ENCODE results near the gene OBSCN.

The OBSCN gene

GRCh38 chr1:228277491-228278431 is 69.9 kb downstream of the OBSCN start:
- H3K27ac Mint-ChIP-seq, result no peak overlapping the region
- no peak for DNase-seq
- no peaks in the 10 kb centered on the region for H3K9me3 Mint-ChIP-seq
- peaks cover 6% of the 10 kb centered on the region for H3K36me3 Mint-ChIP-seq (ENCODE audit: insufficient read depth)
- H3K27me3 Mint-ChIP-seq, result no peaks in the 10 kb centered on the region
- H3K4me3 Mint-ChIP-seq, result no peak overlapping the region
- ATAC-seq (replicated peaks), result no peak
- peaks cover 12 to 15% of the 10 kb centered on the region in 2 donors for H3K4me1 Mint-ChIP-seq (ENCODE audit: low read depth in 2 of 2)

DNA sequence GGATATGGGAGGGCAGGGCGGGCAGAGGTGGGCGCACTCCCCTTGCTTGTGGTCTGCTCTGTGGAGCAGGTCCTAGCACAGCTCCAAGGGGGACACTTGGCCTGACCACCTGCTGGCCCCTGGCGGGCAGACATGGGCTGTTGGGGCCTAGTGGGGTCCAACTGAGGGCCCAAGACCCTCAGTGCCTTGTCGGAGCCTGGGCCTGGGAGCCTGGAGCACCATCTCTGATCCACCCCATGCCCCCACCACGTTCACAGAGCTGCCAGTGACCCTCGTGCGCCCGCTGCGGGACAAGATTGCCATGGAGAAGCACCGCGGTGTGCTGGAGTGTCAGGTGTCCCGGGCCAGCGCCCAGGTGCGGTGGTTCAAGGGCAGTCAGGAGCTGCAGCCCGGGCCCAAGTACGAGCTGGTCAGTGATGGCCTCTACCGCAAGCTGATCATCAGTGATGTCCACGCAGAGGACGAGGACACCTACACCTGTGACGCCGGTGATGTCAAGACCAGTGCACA is 70.6 kb downstream of the OBSCN start:
- no peaks in the 10 kb centered on the region for H3K27me3 Mint-ChIP-seq
- no peaks in the 10 kb centered on the region for H3K9me3 Mint-ChIP-seq
- DNase-seq (no peak), ATAC-seq (replicated peaks) (no peak)
- H3K27ac Mint-ChIP-seq, result no peak overlapping the region
- no peak overlapping the region for H3K4me3 Mint-ChIP-seq
- H3K36me3 Mint-ChIP-seq (ENCODE audit: insufficient read depth), result peaks cover 4% of the 10 kb centered on the region
- peaks cover 10 to 12% of the 10 kb centered on the region in 2 donors for H3K4me1 Mint-ChIP-seq (ENCODE audit: low read depth in 2 of 2)

DNA sequence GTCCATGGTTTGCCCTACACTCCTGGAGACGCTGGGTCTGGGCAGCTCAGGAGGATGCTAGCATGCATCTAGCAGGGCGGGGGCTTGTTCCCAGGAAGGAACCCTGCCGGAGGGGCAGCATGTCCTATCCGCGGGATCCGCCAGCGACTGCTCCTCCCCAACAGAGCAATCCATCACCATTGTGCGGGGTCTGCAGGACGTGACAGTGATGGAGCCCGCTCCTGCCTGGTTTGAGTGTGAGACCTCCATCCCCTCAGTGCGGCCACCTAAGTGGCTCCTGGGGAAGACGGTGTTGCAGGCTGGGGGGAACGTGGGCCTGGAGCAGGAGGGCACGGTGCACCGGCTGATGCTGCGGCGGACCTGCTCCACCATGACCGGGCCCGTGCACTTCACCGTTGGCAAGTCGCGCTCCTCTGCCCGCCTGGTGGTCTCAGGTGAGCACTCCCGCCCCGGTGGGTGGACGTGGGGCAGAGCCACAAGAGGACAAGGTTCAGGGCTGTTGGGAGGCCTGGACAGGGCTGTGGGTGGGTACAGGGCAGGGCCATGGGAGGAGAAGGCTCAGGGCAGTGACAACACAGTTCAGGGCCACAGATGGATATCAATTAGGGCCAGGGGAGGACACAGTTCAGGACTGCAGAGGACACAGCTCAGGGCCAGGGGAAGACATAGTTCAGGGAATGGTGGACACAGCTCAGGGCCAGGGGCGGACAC is 71.3 kb downstream of the OBSCN start:
- H3K36me3 Mint-ChIP-seq (ENCODE audit: insufficient read depth), result peaks cover 4% of the 10 kb centered on the region
- DNase-seq, result no peak
- no peak overlapping the region for H3K4me3 Mint-ChIP-seq
- no peaks in the 10 kb centered on the region for H3K9me3 Mint-ChIP-seq
- H3K27ac Mint-ChIP-seq, result no peak overlapping the region
- no peak for ATAC-seq (replicated peaks)
- H3K27me3 Mint-ChIP-seq, result no peaks in the 10 kb centered on the region
- peaks cover 10 to 12% of the 10 kb centered on the region in 2 donors for H3K4me1 Mint-ChIP-seq (ENCODE audit: low read depth in 2 of 2)

DNA sequence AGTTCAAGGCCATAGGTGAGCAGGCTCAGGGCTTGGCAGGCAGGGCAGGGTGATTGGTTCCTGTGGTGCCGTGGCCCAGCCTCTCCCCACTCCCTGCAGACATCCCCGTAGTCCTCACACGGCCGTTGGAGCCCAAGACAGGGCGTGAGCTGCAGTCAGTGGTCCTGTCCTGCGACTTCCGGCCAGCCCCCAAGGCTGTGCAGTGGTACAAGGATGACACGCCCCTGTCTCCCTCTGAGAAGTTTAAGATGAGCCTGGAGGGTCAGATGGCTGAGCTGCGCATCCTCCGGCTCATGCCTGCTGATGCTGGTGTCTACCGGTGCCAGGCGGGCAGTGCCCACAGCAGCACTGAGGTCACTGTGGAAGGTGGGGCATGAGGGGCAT is 71.9 kb downstream of the OBSCN start:
- Mint-ChIP-seq H3K9me3 (no peaks in the 10 kb centered on the region), H3K36me3 (ENCODE audit: insufficient read depth) (peaks cover 4% of the 10 kb centered on the region), H3K27me3 (no peaks in the 10 kb centered on the region), H3K4me1 (ENCODE audit: low read depth in 2 of 2) (peaks cover 7% of the 10 kb centered on the region in 2 donors), H3K27ac (no peak overlapping the region), H3K4me3 (no peak overlapping the region)
- DNase-seq (no peak), ATAC-seq (replicated peaks) (no peak)

- peaks cover 4% of the 10 kb centered on the region for H3K36me3 Mint-ChIP-seq (ENCODE audit: insufficient read depth)
- no peaks in the 10 kb centered on the region for H3K9me3 Mint-ChIP-seq
- no peaks in the 10 kb centered on the region for H3K27me3 Mint-ChIP-seq
- no peak for DNase-seq
- H3K4me1 Mint-ChIP-seq (ENCODE audit: low read depth in 2 of 2), result peaks cover 1 to 3% of the 10 kb centered on the region in 2 donors
- H3K27ac Mint-ChIP-seq, result no peak overlapping the region
- H3K4me3 Mint-ChIP-seq, result no peak overlapping the region
- no peak for ATAC-seq (replicated peaks)
These were observed 72.5 kb downstream of the OBSCN start for GRCh38 chr1:228280106-228280901.

DNA sequence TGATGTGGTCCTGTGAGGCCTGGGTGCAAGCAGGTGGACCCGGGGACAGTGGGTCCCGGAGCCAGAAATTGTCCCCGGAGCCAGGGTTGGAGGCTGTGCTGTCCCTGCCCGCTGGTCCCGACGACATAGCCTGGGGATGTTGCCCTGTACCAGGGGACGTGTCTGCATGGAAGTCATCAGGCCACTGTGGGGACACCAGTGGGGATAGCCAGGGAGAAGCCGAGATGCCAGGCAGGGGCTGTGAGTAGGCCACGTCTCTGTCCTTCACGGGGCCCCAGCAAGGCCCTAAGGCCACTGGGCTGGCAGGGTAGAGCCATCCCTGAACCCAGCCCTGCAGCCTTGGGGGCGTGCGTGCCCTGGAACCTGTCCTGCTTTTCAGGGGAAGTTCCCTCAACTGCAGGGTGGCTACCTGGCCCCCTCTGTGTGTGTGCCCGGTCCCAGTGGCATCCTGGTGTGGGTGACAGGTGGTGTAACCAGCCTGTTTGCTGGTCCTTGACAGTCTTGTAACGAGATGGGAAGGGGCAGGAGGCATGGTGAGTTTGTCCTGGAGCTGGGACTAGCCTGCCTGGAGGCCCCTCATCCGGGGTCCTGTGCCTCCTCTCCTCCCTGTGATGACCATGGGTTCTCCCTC is 73.2 kb downstream of the OBSCN start:
- Mint-ChIP-seq H3K27me3 (no peaks in the 10 kb centered on the region), H3K36me3 (ENCODE audit: insufficient read depth) (peaks cover 8% of the 10 kb centered on the region), H3K9me3 (no peaks in the 10 kb centered on the region), H3K27ac (no peak overlapping the region), H3K4me3 (no peak overlapping the region), H3K4me1 (ENCODE audit: low read depth in 2 of 2) (peaks cover 0 to 3% of the 10 kb centered on the region in 2 donors)
- no peak for DNase-seq
- ATAC-seq (replicated peaks), result no peak

DNA sequence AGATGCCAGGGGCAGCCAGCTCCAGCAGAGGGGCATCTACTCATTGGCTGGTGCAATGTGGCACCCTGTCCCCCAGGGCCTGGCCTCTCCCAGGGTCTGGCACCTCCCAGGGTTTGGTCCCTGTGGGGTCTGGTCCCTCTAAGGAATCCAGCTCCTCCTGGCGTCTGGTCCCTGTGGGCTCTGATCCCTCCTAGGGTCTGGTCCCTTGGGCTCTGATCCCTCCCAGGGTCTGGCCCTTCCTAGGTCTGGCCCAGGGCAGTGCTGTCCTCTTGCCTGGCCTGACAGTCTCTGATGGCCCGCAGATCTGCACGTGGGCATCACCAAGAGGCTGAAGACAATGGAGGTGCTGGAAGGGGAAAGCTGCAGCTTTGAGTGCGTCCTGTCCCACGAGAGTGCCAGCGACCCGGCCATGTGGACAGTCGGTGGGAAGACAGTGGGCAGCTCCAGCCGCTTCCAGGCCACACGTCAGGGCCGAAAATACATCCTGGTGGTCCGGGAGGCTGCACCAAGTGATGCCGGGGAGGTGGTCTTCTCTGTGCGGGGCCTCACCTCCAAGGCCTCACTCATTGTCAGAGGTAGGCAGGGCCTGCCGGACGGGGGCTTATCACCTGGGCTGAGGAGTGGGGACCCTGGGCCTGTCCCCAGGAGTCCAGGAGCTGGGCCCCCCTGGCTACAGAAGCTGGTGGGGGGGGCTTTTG is 73.9 kb downstream of the OBSCN start:
- H3K9me3 Mint-ChIP-seq, result no peaks in the 10 kb centered on the region
- no peak for DNase-seq
- H3K27ac Mint-ChIP-seq, result no peak overlapping the region

GRCh38 chr1:228282329-228283042 is 74.6 kb downstream of the OBSCN start:
- Mint-ChIP-seq H3K27ac (peak overlapping the region in 1 of 2 donors; percentile 49), H3K4me1 (ENCODE audit: low read depth in 2 of 2) (peaks cover 1 to 4% of the 10 kb centered on the region in 2 donors), H3K27me3 (no peaks in the 10 kb centered on the region), H3K4me3 (no peak overlapping the region), H3K9me3 (no peaks in the 10 kb centered on the region), H3K36me3 (ENCODE audit: insufficient read depth) (peaks cover 8% of the 10 kb centered on the region)
- no peak for DNase-seq
- ATAC-seq (replicated peaks), result no peak

More for the DNA sequence above, 73.9 kb downstream of the OBSCN start:
- no peaks in the 10 kb centered on the region for H3K27me3 Mint-ChIP-seq
- no peak for ATAC-seq (replicated peaks)
- peaks cover 8% of the 10 kb centered on the region for H3K36me3 Mint-ChIP-seq (ENCODE audit: insufficient read depth)
- H3K4me1 Mint-ChIP-seq (ENCODE audit: low read depth in 2 of 2), result peaks cover 0 to 2% of the 10 kb centered on the region in 2 donors
- H3K4me3 Mint-ChIP-seq, result no peak overlapping the region

- Mint-ChIP-seq H3K27me3 (no peaks in the 10 kb centered on the region), H3K4me1 (ENCODE audit: low read depth in 2 of 2) (peaks cover 1 to 4% of the 10 kb centered on the region in 2 donors), H3K9me3 (no peaks in the 10 kb centered on the region), H3K4me3 (no peak overlapping the region), H3K36me3 (ENCODE audit: insufficient read depth) (peaks cover 8% of the 10 kb centered on the region), H3K27ac (peak overlapping the region in 1 of 2 donors; percentile 49)
- DNase-seq (no peak), ATAC-seq (replicated peaks) (no peak)
These were observed 75.2 kb downstream of the OBSCN start for GRCh38 chr1:228283043-228283371.

GRCh38 chr1:228283476-228284147 is 75.8 kb downstream of the OBSCN start:
- H3K27ac Mint-ChIP-seq, result peak overlapping the region in 1 of 2 donors; percentile 67
- DNase-seq (no peak), ATAC-seq (replicated peaks) (no peak)
- H3K4me1 Mint-ChIP-seq (ENCODE audit: low read depth in 2 of 2), result peaks cover 4 to 8% of the 10 kb centered on the region in 2 donors
- peaks cover 8% of the 10 kb centered on the region for H3K36me3 Mint-ChIP-seq (ENCODE audit: insufficient read depth)
- no peak overlapping the region for H3K4me3 Mint-ChIP-seq
- no peaks in the 10 kb centered on the region for H3K27me3 Mint-ChIP-seq
- H3K9me3 Mint-ChIP-seq, result no peaks in the 10 kb centered on the region

DNA sequence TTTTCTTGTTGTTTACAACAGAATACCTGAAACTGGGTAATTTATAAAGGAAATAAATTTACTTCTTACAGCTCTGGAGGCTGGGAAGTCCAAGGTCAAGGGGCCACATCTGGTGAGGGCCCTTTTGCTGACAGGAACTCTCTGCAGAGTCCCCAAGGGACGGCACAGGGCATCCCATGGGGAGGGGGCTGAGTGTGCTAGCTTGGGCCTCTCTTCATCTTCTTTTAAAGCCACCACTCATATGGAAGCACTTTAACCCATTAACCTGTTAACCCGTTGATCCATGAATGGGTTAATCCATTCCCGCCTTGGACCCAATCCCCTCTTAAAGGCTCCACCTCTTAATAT is 76.3 kb downstream of the OBSCN start:
- DNase-seq (no peak), ATAC-seq (replicated peaks) (no peak)
- no peaks in the 10 kb centered on the region for H3K9me3 Mint-ChIP-seq
- H3K27me3 Mint-ChIP-seq, result no peaks in the 10 kb centered on the region
- peak overlapping the region in 1 of 2 donors; percentile 67 for H3K27ac Mint-ChIP-seq
- H3K4me3 Mint-ChIP-seq, result no peak overlapping the region
- H3K36me3 Mint-ChIP-seq (ENCODE audit: insufficient read depth), result peaks cover 8% of the 10 kb centered on the region
- H3K4me1 Mint-ChIP-seq (ENCODE audit: low read depth in 2 of 2), result peaks cover 7 to 13% of the 10 kb centered on the region in 2 donors

- H3K4me1 Mint-ChIP-seq (ENCODE audit: low read depth in 2 of 2), result peaks cover 10 to 17% of the 10 kb centered on the region in 2 donors
- peaks cover 8% of the 10 kb centered on the region for H3K36me3 Mint-ChIP-seq (ENCODE audit: insufficient read depth)
- ATAC-seq (replicated peaks) (no peak), DNase-seq (no peak)
- H3K27me3 Mint-ChIP-seq, result no peaks in the 10 kb centered on the region
- H3K27ac Mint-ChIP-seq, result peak overlapping the region in 1 of 2 donors; percentile 57
- no peak overlapping the region for H3K4me3 Mint-ChIP-seq
- no peaks in the 10 kb centered on the region for H3K9me3 Mint-ChIP-seq
These were observed 76.7 kb downstream of the OBSCN start for GRCh38 chr1:228284521-228284920.
